Upper lobe of right lung (tissue), 1 donor: ENCODE measurements around the gene CDC34. TPM values are rescaled to one million over a fixed set of nuclear protein-coding genes. Genes with fewer than 3 reads are reported as not detected.

Experiments used
- ATAC-seq: fragments of 200-7000 bp; cut with Tn5 transposase; one replicate; pipeline ENCODE4 v1.9.1; 2020; ENCODE audit warnings: mild to moderate bottlenecking, moderate library complexity
- DNase-seq: peaks from one replicate; pipeline ENCODE4 v3.0.0-alpha.2; 2020
- H3K27ac ChIP-seq: fragments of 200-600 bp; one replicate; pipeline ENCODE4 v1.8.0; 2022
- H3K27me3 ChIP-seq: fragments of 200-600 bp; one replicate; pipeline ENCODE4 v1.8.0; 2022; ENCODE audit warnings: mild to moderate bottlenecking
- H3K36me3 ChIP-seq: fragments of 200-600 bp; one replicate; pipeline ENCODE4 v1.8.0; 2022
- H3K4me1 ChIP-seq: fragments of 200-600 bp; one replicate; pipeline ENCODE4 v1.8.0; 2022
- H3K4me3 ChIP-seq: fragments of 200-600 bp; one replicate; pipeline ENCODE4 v1.8.0; 2022; ENCODE audit warnings: mild to moderate bottlenecking
- H3K9me3 ChIP-seq: fragments of 200-600 bp; one replicate; pipeline ENCODE4 v1.8.0; 2022
- intact Hi-C: fragments of 100-400 bp; cut with DNase I; formaldehyde crosslinking; loops from one replicate; pipeline ENCODE4 v1.11.0; 2022
- total RNA-seq: library from RNA; stranded (reverse); fragmentation: NEBNext Ultra II Directional; extraction: Animal tissue kit (Norgen Biotek cat#: 25700); gene quantifications from one replicate; pipeline ENCODE4 v1.2.1, GENCODE V29; 2021
- TF ChIP-seq, protein P1 (sequence below): fragments of 200-600 bp; IDR thresholded peaks from one replicate; pipeline ENCODE4 v1.8.0; 2022; ENCODE audit warnings: antibody characterized with exemption
- donor health status: DM: no; HTN: yes; CAD: no; lungs with severe emphysema.

CDC34 gene
- total RNA-seq, 1 donor from 2014 or later, result 40.9 TPM

DNA sequence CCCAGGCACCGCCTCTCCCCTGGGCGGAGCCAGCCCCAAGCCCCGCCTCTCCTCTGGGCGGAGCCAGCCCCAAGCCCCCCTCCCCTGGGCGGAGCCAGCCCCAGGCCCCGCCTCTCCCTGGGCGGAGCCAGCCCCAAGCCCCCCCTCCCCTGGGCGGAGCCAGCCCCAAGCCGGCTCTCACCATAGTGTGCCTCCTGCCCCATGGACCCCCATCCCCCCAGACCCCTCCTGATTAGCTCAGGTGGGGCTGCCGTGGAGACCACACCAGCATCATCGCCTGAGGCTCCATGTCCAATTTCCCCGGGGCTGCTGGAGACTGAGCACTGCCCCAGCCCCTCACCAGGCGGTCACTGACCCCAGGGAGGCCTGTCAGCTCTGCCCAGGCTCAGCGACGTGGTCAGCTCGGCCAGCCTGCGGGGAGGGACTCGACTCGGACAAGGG, 39.4 kb upstream of the CDC34 start:
- TF ChIP-seq, protein P1, sequence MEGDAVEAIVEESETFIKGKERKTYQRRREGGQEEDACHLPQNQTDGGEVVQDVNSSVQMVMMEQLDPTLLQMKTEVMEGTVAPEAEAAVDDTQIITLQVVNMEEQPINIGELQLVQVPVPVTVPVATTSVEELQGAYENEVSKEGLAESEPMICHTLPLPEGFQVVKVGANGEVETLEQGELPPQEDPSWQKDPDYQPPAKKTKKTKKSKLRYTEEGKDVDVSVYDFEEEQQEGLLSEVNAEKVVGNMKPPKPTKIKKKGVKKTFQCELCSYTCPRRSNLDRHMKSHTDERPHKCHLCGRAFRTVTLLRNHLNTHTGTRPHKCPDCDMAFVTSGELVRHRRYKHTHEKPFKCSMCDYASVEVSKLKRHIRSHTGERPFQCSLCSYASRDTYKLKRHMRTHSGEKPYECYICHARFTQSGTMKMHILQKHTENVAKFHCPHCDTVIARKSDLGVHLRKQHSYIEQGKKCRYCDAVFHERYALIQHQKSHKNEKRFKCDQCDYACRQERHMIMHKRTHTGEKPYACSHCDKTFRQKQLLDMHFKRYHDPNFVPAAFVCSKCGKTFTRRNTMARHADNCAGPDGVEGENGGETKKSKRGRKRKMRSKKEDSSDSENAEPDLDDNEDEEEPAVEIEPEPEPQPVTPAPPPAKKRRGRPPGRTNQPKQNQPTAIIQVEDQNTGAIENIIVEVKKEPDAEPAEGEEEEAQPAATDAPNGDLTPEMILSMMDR, result no peak
- DNase-seq, result no peak

DNA sequence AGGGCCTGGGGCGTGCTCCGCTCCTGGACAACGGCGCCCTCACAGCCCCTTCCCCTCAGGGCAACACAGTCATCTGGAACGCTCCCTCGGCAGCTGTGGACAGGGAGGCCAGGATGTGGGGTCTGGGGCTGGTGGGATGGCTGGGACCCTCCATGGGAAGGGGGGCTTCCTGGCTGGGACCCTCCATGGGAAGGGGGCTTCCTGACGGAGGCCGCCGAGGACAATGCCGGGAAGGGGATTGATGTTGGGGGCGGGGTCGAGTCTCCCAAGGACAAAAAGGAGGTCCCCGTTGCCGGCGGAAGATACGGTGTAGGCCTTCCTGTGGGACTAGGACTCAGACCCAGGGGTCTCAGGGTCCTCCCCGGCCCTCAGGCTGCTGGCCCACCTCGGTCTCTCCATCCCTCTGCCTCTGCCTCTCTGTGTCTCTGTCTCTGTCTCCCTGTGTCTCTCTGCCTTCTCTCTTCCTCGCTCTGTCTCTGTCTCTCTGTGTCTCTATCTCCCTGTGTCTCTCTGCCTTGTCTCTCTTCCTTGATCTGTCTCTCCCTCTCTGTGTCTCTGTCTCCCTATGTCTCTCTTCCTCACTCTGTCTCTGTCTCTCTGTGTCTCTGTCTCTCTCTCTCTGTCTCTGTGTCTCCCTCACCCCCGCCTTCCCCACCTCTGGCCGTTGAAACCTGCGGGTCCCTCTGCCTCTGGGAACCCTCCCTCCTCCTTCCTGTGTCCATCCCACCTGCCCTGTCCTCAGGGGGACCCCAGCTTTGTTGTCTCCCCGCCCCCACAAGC, 38.0 kb upstream of the CDC34 start:
- TF ChIP-seq, protein P1, result no peak
- intact Hi-C loops, result no loop called here

More for the DNA sequence above, 39.4 kb upstream of the CDC34 start:
- Histone ChIP-seq H3K27me3 (peaks cover 9% of the 10 kb centered on the region), H3K4me3 (no peak overlapping the region), H3K4me1 (peaks cover 5% of the 10 kb centered on the region), H3K36me3 (no peaks in the 10 kb centered on the region), H3K9me3 (no peaks in the 10 kb centered on the region), H3K27ac (no peak overlapping the region)
- intact Hi-C loops, result no loop called here
- no peak for ATAC-seq

DNA sequence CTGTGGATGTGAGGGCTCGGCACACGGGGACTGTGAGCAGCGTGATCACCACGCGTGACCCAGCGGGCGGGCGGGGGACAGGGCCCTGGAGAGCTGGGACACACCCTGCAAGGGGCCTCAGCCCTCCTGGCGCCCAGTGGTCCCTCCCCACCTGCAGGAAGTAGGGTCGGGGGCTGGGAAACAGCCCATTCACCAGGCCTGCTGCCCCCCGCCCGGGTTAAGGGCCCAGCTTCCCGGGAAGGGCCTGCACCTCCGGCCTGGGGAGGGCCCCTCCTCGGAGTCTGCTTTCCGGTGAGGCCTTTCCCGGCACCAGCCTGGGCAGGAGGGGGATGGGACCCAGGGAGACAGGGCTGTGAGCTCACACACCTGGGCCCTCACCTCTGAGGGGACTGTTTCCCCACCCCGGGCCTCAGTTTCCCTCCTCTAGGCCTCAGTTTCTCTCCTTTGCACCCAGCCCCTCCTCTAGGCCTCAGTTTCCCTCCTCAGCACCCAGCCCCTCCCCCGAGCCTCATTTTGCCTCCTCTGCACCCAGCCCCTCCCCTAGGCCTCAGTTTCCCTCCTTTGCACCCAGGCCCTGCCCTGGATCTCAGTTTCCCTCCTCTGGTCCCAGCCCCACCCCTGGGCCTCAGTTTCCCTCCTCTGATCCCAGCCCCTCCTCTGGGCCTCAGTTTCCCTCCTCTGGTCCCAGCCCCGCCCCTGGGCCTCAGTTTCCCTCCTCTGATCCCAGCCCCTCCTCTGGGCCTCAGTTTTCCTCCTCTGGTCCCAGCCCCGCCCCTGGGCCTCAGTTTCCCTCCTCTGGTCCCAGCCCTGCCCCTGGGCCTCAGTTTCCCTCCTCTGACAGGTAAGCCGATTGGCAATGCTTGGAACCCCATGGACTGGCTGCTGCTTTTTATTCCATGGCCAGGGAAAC, 37.1 kb upstream of the CDC34 start:
- ATAC-seq (no peak), DNase-seq (peak; percentile 63)
- Histone ChIP-seq H3K27ac (no peak overlapping the region), H3K36me3 (no peaks in the 10 kb centered on the region), H3K4me1 (peaks cover 5% of the 10 kb centered on the region), H3K4me3 (no peak overlapping the region), H3K9me3 (no peaks in the 10 kb centered on the region), H3K27me3 (peaks cover 27% of the 10 kb centered on the region)
- intact Hi-C loops, result no loop called here
- TF ChIP-seq, protein P1, result no peak

More for the DNA sequence above, 38.0 kb upstream of the CDC34 start:
- Histone ChIP-seq H3K9me3 (no peaks in the 10 kb centered on the region), H3K36me3 (no peaks in the 10 kb centered on the region), H3K27me3 (peaks cover 20% of the 10 kb centered on the region), H3K4me1 (peaks cover 5% of the 10 kb centered on the region), H3K4me3 (no peak overlapping the region), H3K27ac (no peak overlapping the region)
- DNase-seq, result peak; percentile 65
- ATAC-seq, result no peak

DNA sequence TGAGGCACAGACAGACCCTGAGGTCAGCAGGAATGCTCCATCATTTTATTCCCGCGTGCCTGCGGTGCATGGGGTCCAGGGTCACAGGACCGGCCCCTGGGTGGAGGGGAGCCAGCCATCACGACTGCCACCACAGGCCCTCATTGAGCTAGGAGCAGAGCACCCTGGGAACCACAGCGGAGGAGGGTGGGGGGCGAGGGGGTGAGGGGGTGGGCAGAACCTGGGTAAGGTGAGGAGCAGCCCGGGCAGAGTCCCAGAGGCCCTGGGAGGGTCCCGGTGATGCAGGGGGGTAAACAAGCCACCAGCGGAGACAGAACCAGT, 36.5 kb upstream of the CDC34 start:
- no peak for DNase-seq
- H3K27ac ChIP-seq, result no peak overlapping the region
- TF ChIP-seq, protein P1, result no peak
- H3K36me3 ChIP-seq, result no peaks in the 10 kb centered on the region
- intact Hi-C loops, result no loop called here
- no peak overlapping the region for H3K4me3 ChIP-seq
- peaks cover 33% of the 10 kb centered on the region for H3K27me3 ChIP-seq
- no peaks in the 10 kb centered on the region for H3K9me3 ChIP-seq
- no peak for ATAC-seq
- H3K4me1 ChIP-seq, result no peaks in the 10 kb centered on the region

DNA sequence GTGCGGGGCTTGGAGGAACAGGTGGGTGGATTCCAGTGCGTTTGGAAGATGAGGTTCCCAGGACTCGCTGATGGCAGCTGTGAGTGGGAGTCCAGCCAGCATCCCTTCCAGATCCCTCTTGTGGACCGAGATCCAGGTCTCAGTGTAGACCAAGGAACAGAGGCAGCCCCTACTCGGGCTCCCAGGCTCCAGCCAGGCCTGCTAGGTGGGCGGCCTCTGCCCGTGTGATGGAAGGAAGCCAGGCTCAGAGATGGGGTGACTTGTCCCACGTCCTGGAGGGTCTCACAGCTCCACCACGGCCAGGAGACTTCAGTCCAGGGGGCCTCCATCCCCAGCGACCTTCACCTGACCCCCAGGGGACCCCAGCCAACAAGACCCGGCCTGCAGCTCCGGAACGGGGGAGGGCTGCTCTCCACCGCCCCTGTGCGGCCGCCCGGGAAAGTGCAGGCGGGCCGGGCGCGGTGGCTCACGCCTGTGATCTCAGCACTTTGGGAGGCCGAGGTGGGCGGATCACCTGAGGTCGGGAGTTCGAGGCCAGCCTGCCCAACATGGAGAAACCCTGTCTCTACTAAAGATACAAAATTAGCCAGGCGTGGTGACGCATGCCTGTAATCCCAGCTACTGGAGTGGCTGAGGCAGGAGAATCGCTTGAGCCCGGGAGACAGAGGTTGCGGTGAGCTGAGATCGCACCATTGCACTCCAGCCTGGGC, 36.0 kb upstream of the CDC34 start:
- Histone ChIP-seq H3K4me1 (no peaks in the 10 kb centered on the region), H3K36me3 (no peaks in the 10 kb centered on the region), H3K9me3 (no peaks in the 10 kb centered on the region), H3K27ac (no peak overlapping the region), H3K27me3 (peaks cover 34% of the 10 kb centered on the region), H3K4me3 (no peak overlapping the region)
- intact Hi-C loops, result no loop called here
- peak; percentile 67 for DNase-seq
- ATAC-seq, result peak; percentile 51
- TF ChIP-seq, protein P1, result peak; percentile 66
